Common myeloid progenitor, CD34-positive (primary cell): Measurements from ENCODE around the gene KDM4D. TPM values are rescaled to one million over a fixed set of nuclear protein-coding genes. Genes with fewer than 3 reads are reported as not detected.
A peak's percentile ranks its signal among the peaks of the same experiment; 100 is the strongest.

Experiments
- CTCF ChIA-PET: fragments of 350-600 bp; sonication (Branson Sonifier 250); formaldehyde crosslinking; loops from one replicate; lab custom pipeline; 2021; ENCODE audit warnings: antibody characterized with exemption; lab: Charles Lee
- POLR2A ChIA-PET: fragments of 350-600 bp; sonication (Branson Sonifier 250); formaldehyde crosslinking; loops from one replicate; lab custom pipeline; 2021; ENCODE audit warnings: antibody characterized with exemption; lab: Charles Lee
- DNase-seq, 3 donors: peaks; one replicate each; pipeline versions ENCODE4 v3.0.0 to v3.0.0-alpha.2; 2013
- H3K27ac ChIP-seq, 2 experiments: 1 replicate in 1 of 2; 2 replicates in 1 of 2; pipeline ENCODE4 v1.7.0; 2013; ENCODE audit warnings: inconsistent platforms in 2 of 2, low read length in 2 of 2, mild to moderate bottlenecking in 2 of 2, low read depth in 1 of 2, moderate library complexity in 1 of 2; ENCODE audit not compliant: severe bottlenecking in 2 of 2, insufficient read depth in 1 of 2, poor library complexity in 1 of 2
- H3K27me3 ChIP-seq, 5 experiments: replicated peaks in 2 of 5; 1 replicate in 3 of 5; 2 replicates in 2 of 5; pipeline versions ENCODE4 v1.6.1 to v1.7.0; 2013; ENCODE audit warnings: low read length in 4 of 5, mild to moderate bottlenecking in 2 of 5, moderate library complexity in 2 of 5, inconsistent platforms in 1 of 5; ENCODE audit not compliant: insufficient read depth in 5 of 5, control insufficient read depth in 4 of 5
- H3K36me3 ChIP-seq, 4 experiments: 1 replicate in 2 of 4; 2 replicates in 2 of 4; pipeline versions ENCODE4 v1.6.1 to v1.7.0; 2013; ENCODE audit warnings: low read length in 3 of 4, control low read depth in 1 of 4, mild to moderate bottlenecking in 1 of 4; ENCODE audit not compliant: control insufficient read depth in 4 of 4, insufficient read depth in 4 of 4
- H3K4me1 ChIP-seq, 4 experiments: 1 replicate in 3 of 4; 2 replicates in 1 of 4; pipeline versions ENCODE4 v1.6.1 to v1.7.1; 2013; ENCODE audit warnings: low read length in 3 of 4, mild to moderate bottlenecking in 3 of 4, control low read depth in 1 of 4, inconsistent platforms in 1 of 4, moderate library complexity in 1 of 4; ENCODE audit not compliant: control insufficient read depth in 4 of 4, insufficient read depth in 4 of 4; ENCODE audit errors: control extremely low read depth in 1 of 4
- H3K4me3 ChIP-seq, 7 experiments: 1 replicate in 4 of 7; 2 replicates in 3 of 7; pipeline versions ENCODE4 v1.5.1 to v1.7.0; 2013; ENCODE audit warnings: mild to moderate bottlenecking in 7 of 7, low read length in 6 of 7, moderate library complexity in 6 of 7, inconsistent platforms in 2 of 7, low read depth in 2 of 7, control low read depth in 1 of 7; ENCODE audit not compliant: insufficient read depth in 4 of 7, control insufficient read depth in 1 of 7; ENCODE audit errors: extremely low read depth in 1 of 7
- H3K9me3 ChIP-seq, 5 experiments: 1 replicate in 4 of 5; 2 replicates in 1 of 5; pipeline versions ENCODE4 v1.6.1 to v1.7.1; 2013; ENCODE audit warnings: low read length in 4 of 5, mild to moderate bottlenecking in 2 of 5, inconsistent platforms in 1 of 5, low read depth in 1 of 5, moderate library complexity in 1 of 5; ENCODE audit not compliant: control insufficient read depth in 4 of 5, insufficient read depth in 2 of 5; ENCODE audit errors: control extremely low read depth in 1 of 5
- WGBS: methylation state at CpG from one replicate; pipeline ENCODE4 v1.1.5; 2013; ENCODE audit not compliant: insufficient coverage; 5-methylcytosine and 5-hydroxymethylcytosine counted together
- polyA plus RNA-seq: library from polyadenylated mRNA; unstranded; fragments of 120-200 nt; gene quantifications from one replicate; pipeline ENCODE4 v1.2.1, GENCODE V29; 2013

The KDM4D gene
- polyA plus RNA-seq: 0.41 TPM

DNA sequence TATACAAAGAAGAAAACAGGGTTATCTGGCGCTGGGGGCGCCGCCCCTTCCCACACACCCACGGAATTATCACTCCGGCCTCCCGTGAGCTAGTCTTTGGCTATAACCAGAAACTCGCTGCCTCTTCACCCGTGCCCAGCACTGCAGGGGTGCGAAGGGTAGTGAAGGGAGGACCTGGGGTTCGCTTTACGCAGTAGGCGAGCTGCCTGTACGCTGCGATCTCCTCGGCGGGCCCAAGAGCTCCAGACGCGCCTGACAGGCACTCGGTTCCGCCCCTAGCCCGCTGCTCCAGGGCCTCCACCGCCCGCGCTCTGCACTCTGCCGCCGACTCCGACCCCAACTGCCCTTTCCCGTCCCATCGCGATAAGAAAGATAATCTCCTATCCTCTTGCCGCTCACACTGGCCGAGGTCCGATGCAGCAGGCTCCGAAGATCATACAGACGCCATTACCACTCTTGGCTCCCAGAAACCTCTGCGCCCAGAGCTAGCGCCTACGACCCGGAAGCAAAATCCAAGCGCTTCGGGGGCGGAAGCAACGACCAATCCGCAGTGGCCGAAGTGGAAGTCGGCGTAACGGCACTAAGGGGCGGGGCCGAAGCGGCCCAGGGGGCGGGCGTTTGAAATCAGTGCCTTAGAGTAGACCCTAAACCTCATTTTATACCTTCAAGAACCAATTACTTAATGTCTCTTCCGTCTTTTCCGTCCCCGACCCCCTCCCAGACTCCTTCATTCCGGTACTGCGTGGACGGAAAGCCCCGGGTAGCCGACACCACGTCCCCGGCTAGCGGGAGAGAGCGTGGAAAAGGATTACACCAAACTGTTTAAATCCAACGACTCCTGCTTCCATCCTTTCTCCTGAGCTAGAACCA, at the start of gene KDM4D, which contains the start of gene CWC15:
KDM4D (plus strand) TSS at position 611 of the 870 bp plus-strand sequence. CDS start 23,664 bp downstream, outside the sequence.
CWC15 (minus strand) TSS at position 458 of the 870 bp plus-strand sequence. CDS start 1,371 bp downstream, outside the sequence.
- H3K4me3 ChIP-seq: peak within 1 kb of the TSS; percentile 89 to 99 (median 95)
- no peaks in the 10 kb centered on the region for H3K9me3 ChIP-seq
- peaks cover 14 to 32% (median 23%) of the 10 kb centered on the region in 4 experiments for H3K36me3 ChIP-seq
- no peaks in the 10 kb centered on the region for H3K27me3 ChIP-seq
- DNase-seq: peak; percentile 93 to 97 (median 97)
- H3K27ac ChIP-seq: peak within 1 kb of the TSS; percentile 75 to 89
- H3K4me1 ChIP-seq: peaks cover 6 to 15% (median 9%) of the 10 kb centered on the region in 4 experiments
- CTCF ChIA-PET: no interaction called here
- POLR2A ChIA-PET: interaction anchor here (0.6 to 0.8 kb wide), 3 partner anchors 12 to 212 kb away, joined by 3 to 4 read pairs (median 3); no protein-coding TSS in a partner anchor
- 0% methylated on average over 46 of the region's 66 CpGs for WGBS

DNA sequence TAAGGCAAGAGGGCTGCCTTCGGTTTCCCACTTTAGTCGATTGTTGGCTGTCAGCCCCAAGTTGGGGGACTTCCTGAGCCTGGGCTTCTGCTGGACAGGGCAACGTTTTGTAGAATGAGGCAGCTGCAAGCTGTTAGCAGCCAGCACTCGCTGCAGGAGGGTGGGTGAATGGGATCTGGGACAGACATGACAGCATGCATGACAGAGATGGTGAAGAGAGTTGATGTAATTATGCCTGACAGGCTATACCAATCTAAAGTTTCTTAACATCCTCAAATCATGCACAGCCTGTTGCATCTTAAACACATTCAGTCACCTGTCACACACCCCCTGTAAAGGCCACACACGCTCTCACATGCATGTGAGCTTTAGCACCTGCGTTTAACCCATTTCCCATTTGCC, 49.3 kb upstream of the KDM4D start:
- Histone ChIP-seq H3K4me1 (peaks cover 6 to 64% (median 53%) of the 10 kb centered on the region in 4 experiments), H3K27me3 (no peaks in the 10 kb centered on the region), H3K36me3 (no peaks in the 10 kb centered on the region), H3K4me3 (no peak overlapping the region), H3K9me3 (peaks cover 0 to 11% (median 3%) of the 10 kb centered on the region in 5 experiments), H3K27ac (peak overlapping the region in 1 of 2 experiments; percentile 10)
- DNase-seq: peak in 2 of 3 donors; percentile 31 to 46
- ChIA-PET POLR2A (interaction anchor here (1.2 kb wide), 1 partner anchor 11 kb away, joined by 4 read pairs; no protein-coding TSS in a partner anchor), CTCF (interaction anchor here (0.9 to 1.3 kb wide), 4 partner anchors 9 to 45 kb away, joined by 3 to 4 read pairs (median 4); no protein-coding TSS in a partner anchor)
- 62% methylated on average over 3 of the region's 6 CpGs for WGBS

DNA sequence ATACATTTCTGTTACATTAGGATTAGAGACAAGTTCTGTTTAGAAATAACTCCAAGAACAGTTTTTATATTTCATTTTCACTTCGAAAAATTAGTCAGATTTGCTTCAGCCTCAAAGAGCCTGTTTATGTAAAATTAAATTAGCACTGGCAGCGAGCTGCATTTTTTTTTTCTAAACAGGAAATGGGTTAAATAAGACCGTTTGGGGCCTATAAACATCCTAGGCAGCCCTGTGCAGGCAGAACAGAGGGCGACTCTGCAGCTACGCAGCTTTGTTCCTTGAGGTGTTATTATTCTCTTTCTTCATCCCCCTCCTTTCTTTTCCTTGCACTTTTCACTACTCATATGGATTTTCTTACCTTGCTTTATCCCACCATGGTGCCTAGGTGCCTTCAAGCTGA, 48.9 kb upstream of the KDM4D start:
- ChIA-PET CTCF (interaction anchor here (0.9 to 1.2 kb wide), 3 partner anchors 23 to 45 kb away, joined by 3 to 4 read pairs (median 3); no protein-coding TSS in a partner anchor), POLR2A (interaction anchor here (1.2 kb wide), 1 partner anchor 10 kb away, joined by 4 read pairs; no protein-coding TSS in a partner anchor)
- Histone ChIP-seq H3K4me1 (peaks cover 6 to 67% (median 55%) of the 10 kb centered on the region in 4 experiments), H3K4me3 (peak overlapping the region in 2 of 7 experiments; percentile 12 to 19), H3K27ac (peak overlapping the region in 1 of 2 experiments; percentile 10), H3K9me3 (peaks cover 0 to 11% (median 3%) of the 10 kb centered on the region in 5 experiments), H3K27me3 (no peaks in the 10 kb centered on the region), H3K36me3 (no peaks in the 10 kb centered on the region)
- WGBS: 5% methylated on average over 5 of the region's 5 CpGs
- DNase-seq: peak in 2 of 3 donors; percentile 57 to 66

DNA sequence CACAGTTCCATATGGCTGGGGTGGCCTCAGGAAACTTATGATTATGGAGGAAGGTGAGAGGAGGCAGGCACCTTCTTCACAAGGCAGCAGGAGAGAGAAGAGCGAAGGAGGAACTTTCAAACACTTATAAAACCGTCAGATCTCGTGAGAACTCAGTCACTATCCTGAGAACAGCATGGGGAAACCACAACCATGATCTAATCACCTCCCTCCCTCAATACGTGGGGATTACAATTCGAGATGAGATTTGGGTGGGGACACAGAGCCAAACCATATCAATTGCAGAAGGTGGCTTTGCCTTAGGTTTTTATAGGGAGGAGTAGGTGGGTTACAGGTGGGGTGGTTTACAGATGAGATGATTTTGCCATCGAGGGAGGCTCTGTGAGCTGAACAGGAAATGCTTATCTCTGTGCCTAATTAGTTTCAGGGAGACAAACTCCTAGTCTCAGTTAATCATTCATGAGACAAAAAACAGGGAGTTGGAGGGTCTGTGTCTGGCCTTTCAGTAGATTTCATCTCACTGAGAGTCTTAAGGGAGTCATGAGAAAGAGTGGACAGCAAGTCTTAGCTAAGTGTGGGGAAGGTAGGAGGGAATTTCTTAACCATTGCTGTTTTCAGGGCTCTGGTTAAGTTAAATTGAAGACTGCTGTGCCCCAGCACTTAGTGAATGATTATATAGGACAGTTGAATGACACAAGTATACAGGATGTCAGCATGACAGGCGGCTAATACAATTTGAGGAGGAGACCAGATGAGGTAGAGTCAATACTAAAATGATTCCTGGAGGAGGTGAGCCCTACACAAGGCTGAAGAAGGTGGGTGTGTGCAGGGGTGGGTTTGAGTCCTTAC, 47.9 kb upstream of the KDM4D start:
- no peak overlapping the region for H3K27ac ChIP-seq
- CTCF ChIA-PET: interaction anchor here (1.0 to 1.6 kb wide), 4 partner anchors 19 to 302 kb away, joined by 3 to 4 read pairs (median 4); no protein-coding TSS in a partner anchor
- peaks cover 6 to 67% (median 55%) of the 10 kb centered on the region in 4 experiments for H3K4me1 ChIP-seq
- WGBS: 59% methylated on average over 2 of the region's 7 CpGs
- no peak overlapping the region for H3K4me3 ChIP-seq
- POLR2A ChIA-PET: no interaction called here
- peak in 1 of 3 donors; percentile 35 for DNase-seq
- H3K9me3 ChIP-seq: peaks cover 0 to 11% (median 3%) of the 10 kb centered on the region in 5 experiments
- H3K36me3 ChIP-seq: no peaks in the 10 kb centered on the region
- no peaks in the 10 kb centered on the region for H3K27me3 ChIP-seq

DNA sequence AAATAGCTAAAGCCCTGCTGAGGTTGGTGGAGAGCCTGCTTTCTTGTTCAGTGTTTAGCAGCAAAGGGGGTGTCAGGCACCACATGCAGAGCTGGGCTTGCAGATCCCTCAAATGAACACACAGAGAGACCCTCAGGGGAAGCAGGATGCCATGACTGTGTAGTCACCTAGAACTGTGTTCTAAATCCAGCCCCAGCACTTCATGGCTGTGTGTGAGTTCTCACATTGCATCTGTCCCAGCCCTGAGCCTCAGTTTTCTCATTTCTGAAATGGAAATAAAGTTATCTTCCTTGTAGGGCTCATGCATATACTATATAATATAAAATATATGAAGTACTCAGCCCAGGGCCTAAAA, 47.3 kb upstream of the KDM4D start:
- H3K4me3 ChIP-seq: peak overlapping the region in 1 of 7 experiments; percentile 29
- DNase-seq: no peak
- no peaks in the 10 kb centered on the region for H3K27me3 ChIP-seq
- no peak overlapping the region for H3K27ac ChIP-seq
- ChIA-PET POLR2A (interaction anchor here (1.4 kb wide), 1 partner anchor 863 kb away, joined by 4 read pairs; the partner anchor contains the start of gene FAM76B), CTCF (interaction anchor here (1.2 to 1.6 kb wide), 3 partner anchors 8 to 28 kb away, joined by 3 to 4 read pairs (median 3); no protein-coding TSS in a partner anchor)
- H3K4me1 ChIP-seq: peaks cover 6 to 67% (median 55%) of the 10 kb centered on the region in 4 experiments
- no peaks in the 10 kb centered on the region for H3K36me3 ChIP-seq
- H3K9me3 ChIP-seq: peaks cover 0 to 11% (median 3%) of the 10 kb centered on the region in 5 experiments

DNA sequence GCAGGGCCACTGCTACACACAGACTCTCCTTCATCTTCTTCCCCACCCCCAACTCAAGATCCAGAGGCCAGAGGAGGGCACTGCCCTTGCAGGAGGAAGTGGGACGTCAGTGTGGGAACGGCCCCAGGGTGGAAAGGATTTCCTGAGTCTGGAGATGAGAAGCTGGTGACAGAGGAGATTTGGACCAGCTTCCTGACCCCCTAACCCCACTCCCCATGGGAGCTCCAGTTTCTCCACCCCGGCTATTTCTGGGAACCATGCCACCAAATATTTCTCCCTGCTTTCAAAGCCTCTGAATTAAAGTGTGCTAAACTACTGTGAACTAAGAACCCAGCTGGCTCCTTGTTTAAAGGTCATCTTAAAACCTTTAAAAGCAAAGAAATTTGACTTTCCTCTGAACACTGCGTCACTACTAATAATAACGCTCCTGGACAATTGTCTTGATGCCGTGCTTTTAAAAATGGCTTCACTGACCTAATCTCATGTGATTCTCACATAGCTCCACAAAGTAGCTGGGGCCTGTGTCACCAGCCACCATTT, 46.7 kb upstream of the KDM4D start:
- no peak overlapping the region for H3K27ac ChIP-seq
- peak overlapping the region in 1 of 7 experiments; percentile 29 for H3K4me3 ChIP-seq
- no peak for DNase-seq
- peaks cover 0 to 11% (median 3%) of the 10 kb centered on the region in 5 experiments for H3K9me3 ChIP-seq
- peaks cover 6 to 67% (median 55%) of the 10 kb centered on the region in 4 experiments for H3K4me1 ChIP-seq
- POLR2A ChIA-PET: interaction anchor here (1.4 kb wide), 1 partner anchor 863 kb away, joined by 4 read pairs; the partner anchor contains the start of gene FAM76B
- CTCF ChIA-PET: interaction anchor here (1.2 to 1.6 kb wide), 4 partner anchors 9 to 29 kb away, joined by 3 to 4 read pairs (median 3); no protein-coding TSS in a partner anchor
- 27% methylated on average over 4 of the region's 6 CpGs for WGBS
- no peaks in the 10 kb centered on the region for H3K36me3 ChIP-seq
- H3K27me3 ChIP-seq: no peaks in the 10 kb centered on the region
